ENCODE measurements around the gene NUDT14.

GRCh38 chr14:105185973-105186372, 4.9 kb upstream of the NUDT14 start:
- TF ChIP-seq CTCF (tag by site-specific recombination; IDR thresholded peaks at IDR 0.05) (no peak), TCF7L2 (IDR thresholded peaks at IDR 0.05; ENCODE audit: borderline replicate concordance, low read depth, low read length) (no peak), ZNF785 (tag by site-specific recombination; IDR thresholded peaks at IDR 0.05) (no peak)

All from HEK293 (cell line).